AG04450 (cell line): ENCODE measurements around the gene RALY. TPM values are rescaled to one million over a fixed set of nuclear protein-coding genes. Genes with fewer than 3 reads are reported as not detected.

Source experiments
- CTCF ChIA-PET: fragments of 300-600, 350-600 bp; formaldehyde crosslinking; extraction: SDS; loops from one replicate; lab custom pipeline; 2022; ENCODE audit warnings: antibody characterized with exemption, inconsistent platforms; lab: Charles Lee
- POLR2A ChIA-PET: fragments of 350-600 bp; formaldehyde crosslinking; extraction: SDS; loops from one replicate; lab custom pipeline; 2021; ENCODE audit warnings: antibody characterized with exemption, inconsistent platforms; lab: Yijun Ruan, JAX
- DNase-seq: peaks from one replicate; pipeline ENCODE4 v3.0.0-alpha.2; 2011; ENCODE audit warnings: low read depth, low spot score
- H3K27ac ChIP-seq: one replicate; pipeline ENCODE4 v1.5.1; 2012; ENCODE audit warnings: low read depth, low read length, control low read depth
- H3K27me3 ChIP-seq: one replicate; pipeline ENCODE4 v1.6.0; 2012; ENCODE audit warnings: low read length; ENCODE audit not compliant: control insufficient read depth, insufficient read depth
- H3K4me3 ChIP-seq: 2 replicates; pipeline ENCODE4 v1.5.1; 2011; ENCODE audit warnings: mild to moderate bottlenecking, low read depth, low read length, control low read depth
- H3K9me3 ChIP-seq: 2 replicates; pipeline ENCODE4 v1.5.1; 2012; ENCODE audit warnings: low read length; ENCODE audit not compliant: control insufficient read depth, insufficient read depth
- polyA plus RNA-seq: library from polyadenylated mRNA; depleted of rRNA; stranded (reverse); fragments of >200 nt; gene quantifications from 2 replicates; pipeline ENCODE4 v1.2.3, GENCODE V29; 2011
- TF ChIP-seq, protein P1 (sequence below): IDR thresholded peaks from 2 replicates; pipeline ENCODE4 v1.5.1; 2011; ENCODE audit warnings: low read depth, low read length, control low read depth, inconsistent platforms

The RALY gene
- polyA plus RNA-seq, 1 experiment, result 79.2 TPM

DNA sequence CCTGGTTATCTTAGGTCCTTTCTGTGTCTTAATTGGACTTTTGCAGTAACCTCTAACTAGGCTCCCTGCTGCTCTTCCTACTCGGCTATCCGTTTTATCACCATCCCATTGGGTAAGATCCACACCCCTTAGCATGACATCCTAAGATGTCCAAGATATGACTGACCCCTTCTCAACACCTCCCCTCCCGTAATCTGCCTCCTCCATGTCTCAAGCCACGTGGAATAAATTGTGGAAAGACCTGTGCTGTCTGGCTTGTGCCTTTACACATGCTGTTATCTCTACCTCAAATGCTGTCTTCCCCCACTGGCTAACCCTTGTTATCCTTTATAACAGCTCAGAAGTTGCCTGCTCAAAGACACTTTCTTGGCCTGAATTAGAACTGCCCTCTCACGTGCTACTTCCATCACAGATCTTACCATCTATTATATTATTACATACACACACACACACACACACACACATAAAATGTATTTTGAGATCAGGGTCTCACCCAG is 91.9 kb downstream of the RALY start:
- H3K4me3 ChIP-seq, result no peak overlapping the region
- CTCF ChIA-PET, result no interaction called here
- H3K9me3 ChIP-seq, result no peaks in the 10 kb centered on the region
- H3K27ac ChIP-seq, result no peak overlapping the region
- no peak for DNase-seq
- TF ChIP-seq, protein P1, sequence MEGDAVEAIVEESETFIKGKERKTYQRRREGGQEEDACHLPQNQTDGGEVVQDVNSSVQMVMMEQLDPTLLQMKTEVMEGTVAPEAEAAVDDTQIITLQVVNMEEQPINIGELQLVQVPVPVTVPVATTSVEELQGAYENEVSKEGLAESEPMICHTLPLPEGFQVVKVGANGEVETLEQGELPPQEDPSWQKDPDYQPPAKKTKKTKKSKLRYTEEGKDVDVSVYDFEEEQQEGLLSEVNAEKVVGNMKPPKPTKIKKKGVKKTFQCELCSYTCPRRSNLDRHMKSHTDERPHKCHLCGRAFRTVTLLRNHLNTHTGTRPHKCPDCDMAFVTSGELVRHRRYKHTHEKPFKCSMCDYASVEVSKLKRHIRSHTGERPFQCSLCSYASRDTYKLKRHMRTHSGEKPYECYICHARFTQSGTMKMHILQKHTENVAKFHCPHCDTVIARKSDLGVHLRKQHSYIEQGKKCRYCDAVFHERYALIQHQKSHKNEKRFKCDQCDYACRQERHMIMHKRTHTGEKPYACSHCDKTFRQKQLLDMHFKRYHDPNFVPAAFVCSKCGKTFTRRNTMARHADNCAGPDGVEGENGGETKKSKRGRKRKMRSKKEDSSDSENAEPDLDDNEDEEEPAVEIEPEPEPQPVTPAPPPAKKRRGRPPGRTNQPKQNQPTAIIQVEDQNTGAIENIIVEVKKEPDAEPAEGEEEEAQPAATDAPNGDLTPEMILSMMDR, result no peak
- no peaks in the 10 kb centered on the region for H3K27me3 ChIP-seq
- POLR2A ChIA-PET, result no interaction called here

DNA sequence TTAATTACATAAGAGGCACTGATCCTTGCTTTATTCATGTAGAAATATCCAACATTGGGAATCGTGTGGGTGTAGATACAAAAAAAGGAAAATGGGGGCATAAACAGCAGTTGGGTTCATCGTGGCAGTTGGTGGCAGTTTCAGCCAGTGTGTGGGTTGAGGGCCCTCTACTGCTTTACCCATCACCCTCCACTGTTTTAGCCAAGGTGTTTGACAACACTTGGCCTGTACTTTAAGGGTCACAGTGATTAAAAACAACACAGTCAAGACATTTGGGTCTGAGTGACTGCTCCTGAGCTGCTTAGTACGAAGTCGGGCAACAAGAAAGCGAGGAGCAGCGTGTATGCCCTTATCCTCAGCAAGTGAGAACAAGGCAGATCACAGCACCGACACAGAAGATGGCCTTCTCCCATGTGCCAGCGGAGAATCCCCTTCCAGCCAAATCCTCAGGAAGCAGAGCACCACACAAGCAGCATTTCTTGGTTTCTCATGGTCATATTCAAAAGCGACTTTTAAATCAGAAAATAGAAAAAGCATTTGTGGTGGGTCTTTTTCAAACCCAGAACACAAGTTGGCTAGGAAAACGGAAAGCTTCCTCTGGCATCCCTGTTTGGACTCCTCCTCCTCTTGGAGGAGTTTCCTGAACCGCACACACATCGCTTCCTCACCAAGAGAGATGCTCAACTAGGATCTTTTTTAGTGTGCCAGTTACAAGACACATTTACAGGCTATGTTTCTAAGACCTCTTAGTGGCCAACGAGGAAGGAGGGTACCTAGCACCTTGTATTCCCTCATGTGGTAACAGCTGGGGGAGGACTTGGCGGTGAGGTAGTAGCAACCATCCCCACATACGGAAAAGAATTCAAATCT is 94.8 kb downstream of the RALY start:
- no peak overlapping the region for H3K4me3 ChIP-seq
- ChIA-PET CTCF (interaction anchor here (0.6 kb wide), 1 partner anchor 31 kb away, joined by 7 read pairs; no protein-coding TSS in a partner anchor), POLR2A (interaction anchor here (0.8 kb wide), 1 partner anchor 8 kb away, joined by 3 read pairs; no protein-coding TSS in a partner anchor)
- TF ChIP-seq, protein P1, result no peak
- no peaks in the 10 kb centered on the region for H3K27me3 ChIP-seq
- DNase-seq, result no peak
- peak overlapping the region; percentile 3 for H3K27ac ChIP-seq
- H3K9me3 ChIP-seq, result no peaks in the 10 kb centered on the region

DNA sequence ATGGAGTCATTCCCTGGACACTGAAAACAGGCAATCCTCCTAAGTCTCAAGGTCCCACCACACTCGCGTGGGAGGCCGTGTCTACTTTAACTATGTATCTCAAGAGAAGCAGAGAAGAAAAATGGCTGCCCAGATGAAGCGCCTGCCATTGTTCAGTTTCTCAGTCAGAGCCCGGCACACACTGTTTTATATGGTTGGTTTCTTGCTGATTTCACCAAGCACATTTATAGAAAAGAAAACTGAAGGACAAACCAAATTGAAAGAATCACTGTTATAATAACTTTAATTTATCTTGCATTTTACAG is 95.4 kb downstream of the RALY start:
- no peak for DNase-seq
- CTCF ChIA-PET, result no interaction called here
- Histone ChIP-seq H3K27ac (peak overlapping the region; percentile 3), H3K4me3 (no peak overlapping the region), H3K9me3 (no peaks in the 10 kb centered on the region), H3K27me3 (no peaks in the 10 kb centered on the region)
- POLR2A ChIA-PET, result no interaction called here
- TF ChIP-seq, protein P1, result no peak

DNA sequence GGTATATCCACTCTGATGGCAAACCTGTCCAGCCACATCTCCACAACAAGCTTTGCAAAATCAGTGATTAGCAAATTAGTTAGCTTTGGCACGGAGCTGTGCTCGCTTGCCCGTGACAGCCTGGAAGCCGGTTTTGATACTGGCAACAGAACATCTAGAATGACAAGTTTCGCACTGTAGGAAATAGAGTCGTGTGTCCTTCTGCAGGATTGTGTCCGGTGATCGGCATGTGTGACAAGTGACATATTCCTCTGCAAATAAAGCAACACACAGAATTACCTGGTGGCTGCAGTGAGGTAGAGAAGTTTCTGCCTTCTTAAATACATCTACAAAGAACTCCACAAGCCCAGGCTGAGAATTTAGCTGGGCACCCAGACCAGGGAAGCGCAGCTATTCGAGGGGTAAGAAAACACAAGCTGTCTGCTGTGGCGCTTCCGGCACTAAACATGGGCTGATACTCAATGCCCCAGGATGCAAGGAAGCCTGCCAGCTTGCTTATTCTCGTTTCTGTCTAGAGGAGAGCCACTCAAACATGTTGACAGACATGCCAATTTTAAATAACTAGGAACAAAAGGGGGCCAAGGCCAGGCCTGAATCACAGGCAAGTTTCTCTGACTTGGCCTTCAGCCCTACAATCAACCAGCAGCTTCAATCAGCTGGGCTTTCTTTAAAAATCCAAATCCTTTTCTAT is 96.1 kb downstream of the RALY start:
- POLR2A ChIA-PET, result no interaction called here

More for the DNA sequence above, 96.1 kb downstream of the RALY start:
- H3K9me3 ChIP-seq, result no peaks in the 10 kb centered on the region
- no peak overlapping the region for H3K27ac ChIP-seq
- H3K27me3 ChIP-seq, result no peaks in the 10 kb centered on the region
- TF ChIP-seq, protein P1, result no peak
- CTCF ChIA-PET, result no interaction called here
- H3K4me3 ChIP-seq, result no peak overlapping the region
- DNase-seq, result no peak
